ENCODE results near the gene RNASE13. TPM values are rescaled to one million over a fixed set of nuclear protein-coding genes. Genes with fewer than 3 reads are reported as not detected.

The RNASE13 gene
- total RNA-seq, 1 donor from 2014 or later: not detected

DNA sequence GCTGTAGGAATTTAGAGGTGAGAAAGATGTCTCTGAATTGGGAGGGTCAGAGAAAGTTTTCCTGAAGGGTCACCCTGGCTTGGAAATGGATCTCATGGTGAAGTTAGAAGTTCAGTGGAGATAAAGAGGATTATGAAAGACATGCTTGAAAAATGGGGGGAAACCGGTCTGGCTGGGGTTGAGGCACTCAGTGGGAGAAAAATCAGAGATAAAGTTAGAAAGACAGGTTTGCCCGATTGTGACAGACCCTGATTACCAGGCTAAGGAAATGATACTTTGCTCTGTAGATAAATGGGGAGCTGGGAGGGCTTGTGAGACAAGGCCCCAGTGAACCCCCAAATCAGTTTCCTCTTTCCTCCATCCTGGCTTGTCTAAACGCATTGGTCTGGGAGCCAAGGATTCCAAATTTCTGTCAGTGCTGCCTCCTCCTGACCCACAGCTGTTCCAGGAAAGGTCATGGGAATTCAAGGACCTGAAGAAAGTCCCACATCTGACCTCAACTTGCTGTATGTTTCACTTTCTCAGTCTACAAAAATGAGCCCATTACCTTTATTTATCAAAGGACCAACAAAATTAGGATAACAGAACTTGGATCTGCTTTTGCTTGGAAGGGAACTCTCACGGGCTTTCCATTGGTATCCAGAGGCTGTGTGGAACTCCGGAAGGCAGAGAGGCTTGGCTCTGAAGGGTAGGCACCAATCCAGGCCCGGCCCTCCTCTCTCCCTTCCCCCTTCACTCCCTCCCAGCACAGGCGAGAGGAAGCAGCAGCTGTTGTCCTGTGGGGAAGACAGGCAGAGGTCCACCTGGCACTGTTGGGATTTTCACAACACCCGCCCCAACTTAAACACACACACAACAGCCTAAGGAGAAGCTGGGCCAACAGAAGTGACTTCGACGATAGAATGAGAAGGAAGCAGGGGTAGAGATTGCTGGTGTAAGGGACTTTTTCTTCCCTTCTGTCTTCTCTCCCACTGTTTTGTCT lies 4.1 kb upstream of the RNASE13 start:
- no peak for ATAC-seq (ENCODE audit: low read depth)
- no peak for TF ChIP-seq CTCF (IDR thresholded peaks at IDR 0.05)
- H3K4me1 Mint-ChIP-seq: no peaks in the 10 kb centered on the region
- ChIA-PET POLR2A (no interaction called here), CTCF (interaction anchor here (4.4 kb wide), 1 partner anchor 23 kb away, joined by 92 read pairs; no protein-coding TSS in a partner anchor)
- H3K9me3 Mint-ChIP-seq: no peaks in the 10 kb centered on the region
- DNase-seq: no peak
- no peak overlapping the region for H3K4me3 Mint-ChIP-seq
- H3K27ac Mint-ChIP-seq: no peak overlapping the region
- H3K27me3 Mint-ChIP-seq: peaks cover 13% of the 10 kb centered on the region
- intact Hi-C loops (cut with micrococcal nuclease): no loop called here
- H3K36me3 Mint-ChIP-seq (ENCODE audit: low read depth): no peaks in the 10 kb centered on the region

- CTCF ChIA-PET: interaction anchor here (0.6 kb wide), 1 partner anchor 35 kb away, joined by 3 read pairs; no protein-coding TSS in a partner anchor
- intact Hi-C loops (cut with micrococcal nuclease): no loop called here
- peaks cover 13% of the 10 kb centered on the region for H3K27me3 Mint-ChIP-seq
Measured at GRCh38 chr14:21037156-21037555, 2.5 kb upstream of the RNASE13 start.

GRCh38 chr14:21036751-21037150 lies 2.1 kb upstream of the RNASE13 start:
- DNase-seq (no peak), ATAC-seq (ENCODE audit: low read depth) (no peak)
- CTCF ChIA-PET: interaction anchor here (1.3 to 2.2 kb wide), 2 partner anchors 8 to 22 kb away, joined by 6 to 19 read pairs; no protein-coding TSS in a partner anchor
- Mint-ChIP-seq H3K9me3 (no peaks in the 10 kb centered on the region), H3K4me1 (no peaks in the 10 kb centered on the region), H3K27me3 (peaks cover 14% of the 10 kb centered on the region), H3K27ac (no peak overlapping the region), H3K36me3 (ENCODE audit: low read depth) (no peaks in the 10 kb centered on the region), H3K4me3 (no peak overlapping the region)
- TF ChIP-seq CTCF (IDR thresholded peaks at IDR 0.05): no peak
- POLR2A ChIA-PET: interaction anchor here (1.1 kb wide), 1 partner anchor 22 kb away, joined by 3 read pairs; no protein-coding TSS in a partner anchor
- intact Hi-C loops (cut with micrococcal nuclease): no loop called here

More at GRCh38 chr14:21037156-21037555, 2.5 kb upstream of the RNASE13 start:
- no peak overlapping the region for H3K4me3 Mint-ChIP-seq
- no peaks in the 10 kb centered on the region for H3K4me1 Mint-ChIP-seq
- ATAC-seq (ENCODE audit: low read depth) (no peak), DNase-seq (no peak)
- no peaks in the 10 kb centered on the region for H3K36me3 Mint-ChIP-seq (ENCODE audit: low read depth)
- H3K27ac Mint-ChIP-seq: no peak overlapping the region
- POLR2A ChIA-PET: interaction anchor here (1.1 kb wide), 1 partner anchor 22 kb away, joined by 3 read pairs; no protein-coding TSS in a partner anchor
- no peaks in the 10 kb centered on the region for H3K9me3 Mint-ChIP-seq
- no peak for TF ChIP-seq CTCF (IDR thresholded peaks at IDR 0.05)

- no peaks in the 10 kb centered on the region for H3K36me3 Mint-ChIP-seq (ENCODE audit: low read depth)
- CTCF ChIA-PET: interaction anchor here (3.8 kb wide), 1 partner anchor 18 kb away, joined by 21 read pairs; no protein-coding TSS in a partner anchor
Measured at GRCh38 chr14:21033133-21033698, 1.4 kb downstream of the RNASE13 start.

More at GRCh38 chr14:21033133-21033698, 1.4 kb downstream of the RNASE13 start:
- H3K4me1 Mint-ChIP-seq: no peaks in the 10 kb centered on the region
- no peak overlapping the region for H3K4me3 Mint-ChIP-seq
- H3K27me3 Mint-ChIP-seq: peaks cover 10% of the 10 kb centered on the region
- H3K9me3 Mint-ChIP-seq: no peaks in the 10 kb centered on the region
- no peak for TF ChIP-seq CTCF (IDR thresholded peaks at IDR 0.05)
- POLR2A ChIA-PET: interaction anchor here (1.3 kb wide), 1 partner anchor 18 kb away, joined by 4 read pairs; no protein-coding TSS in a partner anchor
- DNase-seq: no peak
- intact Hi-C loops (cut with micrococcal nuclease): no loop called here
- H3K27ac Mint-ChIP-seq: no peak overlapping the region
- ATAC-seq (ENCODE audit: low read depth): no peak

Data from activated B cell treated with CpG ODN at 0.5 μM for 24 hours (primary cell).